HG02870 (cell line): ENCODE measurements around the gene ATP10A.
"Not testable (repeated sequence)": the region's sequence is repeated elsewhere in the genome, so short reads cannot be mapped to it uniquely, and the experiment has no call there.

Experiments
- ATAC-seq: cut with Tn5 transposase; IDR thresholded peaks from one replicate; pipeline ENCODE4 v1.9.1; 2021; ENCODE audit warnings: mild to moderate bottlenecking, moderate library complexity; ENCODE audit not compliant: unreplicated experiment

Gene ATP10A

GRCh38 chr15:25778161-25778560 lies 85.0 kb downstream of the ATP10A start:
- no peak for ATAC-seq

- ATAC-seq: no peak
Measured at GRCh38 chr15:25777037-25777436, 86.1 kb downstream of the ATP10A start.

GRCh38 chr15:25776071-25776746 lies 86.9 kb downstream of the ATP10A start:
- ATAC-seq: no peak

DNA sequence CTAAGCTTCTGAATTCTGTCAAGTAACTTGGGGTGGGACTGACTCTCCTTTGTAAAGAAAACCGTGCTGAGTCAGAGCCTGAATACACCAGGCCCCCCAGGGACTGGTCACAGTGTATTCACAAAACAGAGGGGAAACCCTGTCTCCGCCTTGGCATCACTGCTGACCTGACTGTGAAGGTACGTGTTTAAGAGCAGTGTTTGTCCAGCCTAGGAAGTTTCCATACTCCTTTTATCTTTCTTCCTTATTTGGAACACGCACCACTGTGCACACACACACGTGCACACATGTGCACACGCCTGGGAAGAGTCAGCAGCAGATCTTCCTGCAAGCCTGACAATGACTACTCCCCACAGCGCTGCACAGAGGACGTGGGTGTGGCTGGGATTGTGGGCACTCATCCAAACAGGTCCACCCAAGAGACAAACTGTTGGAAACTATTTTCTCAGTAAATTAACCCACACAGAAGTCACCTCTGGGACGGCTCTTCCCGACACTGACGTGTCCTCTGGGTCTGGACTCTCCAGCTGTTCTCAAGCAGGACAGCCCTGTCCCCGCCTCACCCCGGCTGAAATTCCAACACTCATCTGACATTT lies 87.7 kb downstream of the ATP10A start:
- peak; percentile 78 for ATAC-seq

- ATAC-seq: no peak
Measured at GRCh38 chr15:25774871-25775270, 88.3 kb downstream of the ATP10A start.

- ATAC-seq: no peak
Measured at GRCh38 chr15:25773248-25773647, 89.9 kb downstream of the ATP10A start.

DNA sequence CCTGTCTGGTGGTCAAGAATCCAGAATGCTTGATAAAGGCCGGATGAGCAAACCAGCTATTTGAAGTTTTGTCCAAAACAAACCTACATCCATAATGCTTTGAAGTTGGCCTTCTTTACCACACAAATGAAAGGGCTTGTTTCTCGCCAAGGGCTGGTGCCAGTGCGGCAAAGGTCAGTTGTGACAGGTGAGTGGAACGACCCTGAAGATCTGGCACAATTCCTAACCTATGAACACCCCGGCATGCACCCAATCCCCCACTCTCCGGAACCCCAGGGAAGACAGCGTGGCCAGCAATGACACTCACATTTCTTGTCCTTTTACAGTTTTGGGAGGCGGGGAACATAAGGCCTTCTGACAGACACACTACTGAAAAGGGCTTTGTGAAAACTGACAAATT lies 90.6 kb downstream of the ATP10A start:
- no peak for ATAC-seq

- not testable (repeated sequence) for ATAC-seq
Measured at GRCh38 chr15:25771736-25772135, 91.4 kb downstream of the ATP10A start.

DNA sequence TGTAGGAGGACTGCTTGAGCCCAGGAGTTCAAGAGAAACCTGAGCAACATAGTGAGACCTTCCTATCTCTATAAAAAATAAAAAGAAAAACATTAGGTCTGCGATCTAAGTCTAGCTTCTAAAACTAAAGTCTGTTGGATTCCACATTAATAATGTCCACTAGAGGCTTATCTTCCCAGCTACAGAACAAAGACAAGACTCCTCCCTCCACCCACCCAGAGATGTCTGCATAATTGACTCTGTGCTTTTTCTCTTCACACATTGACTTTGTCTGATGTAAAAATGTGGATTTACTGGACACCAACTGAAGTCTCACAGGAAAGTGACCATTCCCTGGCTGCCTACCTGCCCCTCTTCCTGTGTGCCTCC lies 91.8 kb downstream of the ATP10A start:
- no peak for ATAC-seq

DNA sequence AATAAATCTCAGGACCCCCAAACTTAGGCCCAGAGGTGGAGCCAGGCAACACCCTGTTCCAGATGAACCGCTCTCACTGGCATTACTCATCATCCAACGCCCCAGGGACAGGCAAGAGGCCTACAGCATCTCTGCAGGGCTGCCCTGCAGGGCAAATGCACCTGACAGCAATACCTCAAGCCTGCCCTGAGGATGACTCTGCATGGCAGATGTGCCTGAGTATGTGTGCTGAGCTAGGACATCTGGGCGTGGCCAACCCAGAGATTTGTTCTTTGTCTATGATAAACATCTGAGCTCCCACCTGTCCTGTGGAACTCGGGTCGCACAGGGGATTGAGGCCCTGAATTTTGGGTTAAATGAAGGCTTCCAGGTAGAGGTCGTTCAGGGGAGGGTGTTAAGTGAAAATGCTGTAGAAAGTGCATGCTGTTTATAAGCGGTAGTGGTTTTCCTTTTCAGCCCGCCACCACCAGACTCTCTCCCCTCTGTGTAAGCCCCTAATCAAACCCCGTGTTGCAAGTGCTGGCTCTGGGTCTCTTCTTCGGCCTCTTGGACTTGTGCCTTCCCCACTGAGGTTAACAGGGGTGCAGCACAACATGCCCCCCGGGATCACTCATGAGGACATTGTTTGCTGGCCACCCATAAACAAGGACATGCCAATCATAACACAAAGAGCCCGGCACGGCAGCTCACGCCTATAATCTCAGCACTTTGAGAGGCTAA lies 92.3 kb downstream of the ATP10A start:
- ATAC-seq: no peak

GRCh38 chr15:25770031-25770430 lies 93.1 kb downstream of the ATP10A start:
- ATAC-seq: no peak

GRCh38 chr15:25768271-25768670 lies 94.9 kb downstream of the ATP10A start:
- no peak for ATAC-seq

- ATAC-seq: no peak
Measured at GRCh38 chr15:25767356-25768151, 95.6 kb downstream of the ATP10A start.

DNA sequence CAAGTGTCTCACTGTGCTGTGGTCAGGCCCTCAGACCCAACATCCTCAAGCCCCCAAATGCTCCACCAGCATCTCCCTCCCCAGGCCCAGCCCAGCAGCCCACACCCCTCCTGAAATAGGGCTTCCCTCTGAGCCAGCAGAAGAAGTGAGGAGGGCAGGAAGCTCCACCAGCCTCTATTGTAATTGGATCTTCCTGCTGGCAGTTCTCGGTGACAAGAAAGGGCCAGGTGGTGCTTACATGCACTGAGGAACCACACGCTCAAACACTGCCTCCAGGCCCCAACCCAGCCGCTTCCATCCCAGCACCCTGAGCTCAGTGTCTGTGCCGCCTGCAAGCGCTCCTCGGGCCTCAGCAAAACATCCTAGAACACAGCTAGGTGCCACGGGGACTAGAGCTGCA lies 96.7 kb downstream of the ATP10A start:
- no peak for ATAC-seq

- ATAC-seq: no peak
Measured at GRCh38 chr15:25764980-25765735, 98.0 kb downstream of the ATP10A start.

- no peak for ATAC-seq
Measured at GRCh38 chr15:25763954-25764353, 99.2 kb downstream of the ATP10A start.

DNA sequence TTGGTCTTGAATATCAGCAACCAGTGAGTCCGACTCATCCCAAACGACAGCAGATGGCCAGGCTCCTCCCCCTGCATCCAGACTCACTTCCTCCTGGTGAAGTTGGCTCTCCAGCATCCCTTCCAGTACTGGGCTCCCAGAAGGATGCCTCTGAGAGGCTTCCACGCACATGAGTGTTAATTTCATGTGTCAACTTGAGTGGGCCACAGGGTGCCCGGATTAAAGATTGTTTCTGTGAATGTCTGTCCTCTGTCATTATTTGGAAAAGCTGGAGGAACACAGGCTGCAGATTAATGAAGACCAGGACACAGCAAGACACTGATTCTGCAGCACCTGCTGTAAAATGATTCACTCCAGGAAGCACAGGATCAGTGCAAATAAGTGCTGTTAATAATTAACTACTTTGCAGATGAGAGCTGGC lies 99.8 kb downstream of the ATP10A start:
- no peak for ATAC-seq

- ATAC-seq: no peak
Measured at GRCh38 chr15:25761971-25762662, 101.0 kb downstream of the ATP10A start.

DNA sequence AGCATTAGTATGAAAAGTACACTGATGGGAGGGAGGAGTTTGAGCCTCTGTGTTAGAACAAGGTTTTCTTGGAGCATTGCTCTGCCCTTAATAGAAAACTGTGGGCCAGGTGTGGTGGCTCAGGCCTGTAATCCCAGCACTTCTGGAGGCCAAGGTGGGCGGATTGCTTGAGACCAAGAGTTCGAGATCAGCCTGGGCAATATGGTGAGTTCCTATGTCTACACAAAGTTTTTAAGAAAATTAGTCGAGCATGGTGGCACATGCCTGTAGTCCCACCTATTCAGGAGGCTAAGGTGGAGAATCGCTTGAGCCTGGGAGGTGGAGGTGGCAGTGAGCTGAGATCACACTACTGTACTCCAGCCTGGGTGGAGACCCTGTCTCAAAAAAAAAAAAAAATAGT lies 103.7 kb downstream of the ATP10A start:
- no peak for ATAC-seq

- ATAC-seq: not testable (repeated sequence)
Measured at GRCh38 chr15:25758612-25759011, 104.5 kb downstream of the ATP10A start.
